HL-60/S4 (cell line): ENCODE data around the gene CPNE6.
"Not testable (repeated sequence)": the region's sequence is repeated elsewhere in the genome, so short reads cannot be mapped to it uniquely, and the experiment has no call there.

Experiments
- in situ Hi-C: fragments of 300-500 bp; cut with MboI; formaldehyde crosslinking; loops from 2 replicates; pipeline ENCODE4 v1.14.3; 2022; ENCODE audit warnings: low sequenced_read_pairs

CPNE6 gene

DNA sequence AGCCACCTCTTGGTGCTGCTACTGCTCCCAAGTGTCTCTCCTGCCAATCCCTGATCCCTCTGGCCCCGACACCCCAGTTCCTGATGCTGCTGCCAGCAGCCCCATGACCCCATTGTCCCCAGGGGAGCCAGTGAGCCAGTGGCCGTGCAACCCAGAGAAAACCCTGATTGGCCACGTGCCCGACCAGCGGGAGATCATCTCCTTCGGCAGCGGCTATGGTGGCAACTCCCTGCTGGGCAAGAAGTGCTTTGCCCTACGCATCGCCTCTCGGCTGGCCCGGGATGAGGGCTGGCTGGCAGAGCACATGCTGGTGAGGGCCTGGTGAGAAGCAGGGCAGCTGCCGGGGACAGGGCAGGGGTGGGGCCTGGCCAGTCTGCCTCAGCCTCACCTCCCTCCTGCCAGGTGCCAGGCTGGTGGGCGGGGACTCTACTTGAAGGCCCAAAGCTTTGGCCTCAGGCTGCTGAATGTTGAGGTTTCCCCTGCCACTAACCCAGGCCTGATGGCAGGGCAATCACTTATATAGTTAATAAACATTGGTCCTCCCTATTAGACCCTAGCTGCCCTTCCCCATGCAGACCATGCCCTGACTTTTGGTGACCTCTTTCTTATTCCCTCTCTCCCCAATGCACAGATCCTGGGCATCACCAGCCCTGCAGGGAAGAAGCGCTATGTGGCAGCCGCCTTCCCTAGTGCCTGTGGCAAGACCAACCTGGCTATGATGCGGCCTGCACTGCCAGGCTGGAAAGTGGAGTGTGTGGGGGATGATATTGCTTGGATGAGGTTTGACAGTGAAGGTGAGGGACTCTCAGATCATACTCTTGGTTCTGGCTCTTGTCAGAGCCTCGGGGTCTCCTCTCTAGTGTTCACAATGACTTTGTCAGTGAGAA lies 27.8 kb downstream of the CPNE6 start:
- in situ Hi-C loops, result no loop called here

DNA sequence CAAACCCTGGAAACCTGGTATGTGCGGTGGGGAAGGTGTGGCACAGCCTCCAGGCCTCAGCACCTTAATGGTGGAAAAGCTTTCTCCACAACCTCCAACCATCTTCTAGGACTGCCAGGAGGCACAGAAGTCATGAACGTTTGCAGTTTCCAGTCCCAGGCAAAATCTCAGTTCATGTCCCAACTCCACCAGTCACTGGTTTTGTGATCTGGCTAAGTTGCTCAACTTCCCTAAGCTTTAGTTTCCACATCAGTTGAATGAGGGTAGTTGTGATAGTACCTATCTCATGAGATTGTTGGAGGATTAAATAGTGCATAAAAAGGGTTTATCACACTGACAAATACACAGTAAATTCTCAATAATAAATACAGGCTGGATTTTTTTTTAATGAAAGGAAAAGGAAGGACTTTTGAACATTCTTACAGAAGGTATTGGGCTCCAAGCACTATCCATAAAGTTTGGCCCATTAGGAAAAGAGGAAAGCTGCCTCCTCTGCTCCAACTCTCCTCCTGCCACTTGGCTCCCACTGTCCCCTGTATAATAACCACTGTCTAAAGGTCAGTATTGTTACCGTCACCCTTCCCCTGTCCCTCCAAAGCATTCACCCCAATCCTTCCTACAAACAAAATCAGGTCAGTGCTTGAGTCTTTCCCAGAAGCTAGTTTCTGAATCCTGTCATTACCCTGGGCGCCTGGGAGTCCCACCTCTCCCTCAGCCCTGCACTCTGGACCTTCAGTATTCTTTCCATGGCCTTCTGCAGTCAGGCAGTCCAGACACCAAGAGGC lies 29.0 kb downstream of the CPNE6 start:
- in situ Hi-C loops, result no loop called here

DNA sequence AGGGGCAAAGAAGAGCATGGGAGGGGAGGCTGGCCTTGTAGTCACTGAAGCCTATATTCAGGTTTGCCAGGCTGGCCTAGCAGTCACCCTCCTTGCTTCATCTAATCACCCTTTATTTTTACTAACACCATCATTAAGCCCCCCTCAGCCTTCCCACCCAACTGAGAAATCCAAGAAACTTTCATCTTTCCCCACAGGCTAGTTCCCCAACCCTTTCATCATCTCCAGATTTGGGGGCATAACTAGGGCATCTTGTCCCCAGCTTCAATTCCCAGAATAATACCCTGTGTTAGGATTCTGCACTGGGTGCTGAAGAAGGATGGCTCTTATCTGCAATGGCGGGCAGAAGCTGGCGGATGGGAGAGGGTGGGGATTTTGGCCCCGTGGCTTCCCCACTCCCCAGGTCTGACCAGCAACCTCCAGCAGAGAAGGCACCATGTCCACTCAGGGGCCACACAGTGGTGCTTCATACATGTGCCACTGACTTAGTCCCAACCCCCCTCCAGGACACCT lies 29.7 kb downstream of the CPNE6 start:
- in situ Hi-C loops, result no loop called here

DNA sequence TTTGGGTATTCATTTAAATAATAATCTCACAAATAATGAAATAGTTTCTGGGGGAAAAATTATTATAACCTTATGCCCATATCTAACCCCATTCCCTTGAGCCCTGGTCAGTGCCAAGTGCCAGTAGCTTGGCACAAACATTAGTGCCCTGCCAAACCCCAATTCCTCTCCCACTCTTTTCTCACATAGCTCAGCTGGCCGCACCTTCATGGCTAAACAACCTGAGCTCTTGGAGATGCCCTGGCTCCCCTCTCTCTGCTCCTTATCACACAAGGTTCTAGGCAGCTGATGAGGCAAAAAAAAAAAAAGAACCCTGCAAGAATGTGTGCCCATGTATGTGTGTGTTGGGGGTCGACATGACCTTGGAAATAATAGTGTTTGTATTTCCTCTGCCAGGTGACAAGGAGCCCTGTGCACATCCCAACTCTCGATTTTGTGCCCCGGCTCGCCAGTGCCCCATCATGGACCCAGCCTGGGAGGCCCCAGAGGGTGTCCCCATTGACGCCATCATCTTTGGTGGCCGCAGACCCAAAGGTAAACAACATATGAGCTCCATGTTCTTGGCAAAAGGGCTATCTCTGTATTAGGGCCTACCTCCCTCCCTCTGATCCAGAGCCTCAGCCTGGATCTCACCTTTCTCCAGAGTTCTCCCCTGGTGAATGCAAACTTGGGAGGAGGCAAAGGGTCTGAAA lies 31.1 kb downstream of the CPNE6 start:
- in situ Hi-C loops, result no loop called here

DNA sequence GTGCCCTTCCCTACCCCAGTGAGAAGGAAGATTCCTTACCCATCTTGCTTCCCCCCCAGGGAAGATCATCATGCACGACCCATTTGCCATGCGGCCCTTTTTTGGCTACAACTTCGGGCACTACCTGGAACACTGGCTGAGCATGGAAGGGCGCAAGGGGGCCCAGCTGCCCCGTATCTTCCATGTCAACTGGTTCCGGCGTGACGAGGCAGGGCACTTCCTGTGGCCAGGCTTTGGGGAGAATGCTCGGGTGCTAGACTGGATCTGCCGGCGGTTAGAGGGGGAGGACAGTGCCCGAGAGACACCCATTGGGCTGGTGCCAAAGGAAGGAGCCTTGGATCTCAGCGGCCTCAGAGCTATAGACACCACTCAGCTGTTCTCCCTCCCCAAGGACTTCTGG lies 32.1 kb downstream of the CPNE6 start:
- in situ Hi-C loops, result no loop called here

DNA sequence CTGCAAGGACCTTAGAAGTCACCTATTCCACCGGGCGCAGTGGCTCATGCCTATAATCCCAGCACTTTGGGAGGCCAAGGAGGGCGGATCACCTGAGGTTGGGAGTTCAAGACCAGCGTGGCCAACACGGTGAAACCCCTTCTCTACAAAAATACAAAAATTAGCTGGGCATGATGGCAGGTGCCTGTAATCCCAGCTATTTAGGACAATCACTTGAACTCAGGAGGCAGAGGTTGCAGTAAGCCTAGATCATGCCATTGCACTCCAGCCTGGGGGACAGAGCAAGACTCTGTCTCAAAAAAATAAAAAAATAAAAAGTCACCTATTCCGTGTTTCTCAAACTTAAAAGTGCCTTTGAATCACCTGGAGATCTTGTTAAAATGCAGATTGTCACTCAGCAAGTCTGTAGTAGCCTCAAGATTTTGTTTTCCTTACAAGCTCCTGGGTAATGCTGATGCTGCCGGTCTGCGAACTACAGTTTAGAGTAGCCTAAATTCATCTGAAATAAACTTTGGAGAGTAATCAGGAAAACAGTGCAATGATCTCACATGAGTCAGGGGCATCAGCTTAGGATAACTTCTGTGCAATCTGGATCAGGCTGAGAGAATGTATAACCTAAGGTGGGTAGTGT lies 34.4 kb downstream of the CPNE6 start:
- in situ Hi-C loops, result not testable (repeated sequence)

DNA sequence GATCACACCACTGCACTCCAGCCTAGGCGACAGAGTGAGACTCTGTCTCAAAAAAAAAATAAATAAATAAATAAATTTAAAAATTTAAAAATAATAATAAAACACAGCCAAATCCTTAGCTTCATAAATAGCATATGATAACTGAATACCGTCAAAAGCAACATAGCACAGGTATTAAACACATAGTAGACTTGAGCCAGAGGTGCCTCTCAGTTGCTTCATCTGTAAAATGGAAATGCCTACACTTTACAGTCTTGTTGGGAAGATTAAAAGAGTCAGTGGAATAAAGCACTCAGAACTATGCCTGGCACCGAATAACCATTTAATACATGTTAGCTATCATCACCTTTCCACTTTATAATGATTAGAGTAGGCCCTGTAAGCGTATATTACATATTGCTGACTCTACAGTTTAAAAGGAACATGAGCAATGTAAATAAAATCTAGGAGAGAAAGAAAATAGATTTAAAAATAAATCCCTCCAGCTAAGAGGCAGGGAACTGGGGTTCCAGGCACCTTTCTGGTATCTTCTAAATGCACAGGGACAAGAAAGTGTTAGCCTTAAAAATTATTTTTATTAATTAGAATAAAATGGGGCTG lies 35.4 kb downstream of the CPNE6 start:
- in situ Hi-C loops, result no loop called here

DNA sequence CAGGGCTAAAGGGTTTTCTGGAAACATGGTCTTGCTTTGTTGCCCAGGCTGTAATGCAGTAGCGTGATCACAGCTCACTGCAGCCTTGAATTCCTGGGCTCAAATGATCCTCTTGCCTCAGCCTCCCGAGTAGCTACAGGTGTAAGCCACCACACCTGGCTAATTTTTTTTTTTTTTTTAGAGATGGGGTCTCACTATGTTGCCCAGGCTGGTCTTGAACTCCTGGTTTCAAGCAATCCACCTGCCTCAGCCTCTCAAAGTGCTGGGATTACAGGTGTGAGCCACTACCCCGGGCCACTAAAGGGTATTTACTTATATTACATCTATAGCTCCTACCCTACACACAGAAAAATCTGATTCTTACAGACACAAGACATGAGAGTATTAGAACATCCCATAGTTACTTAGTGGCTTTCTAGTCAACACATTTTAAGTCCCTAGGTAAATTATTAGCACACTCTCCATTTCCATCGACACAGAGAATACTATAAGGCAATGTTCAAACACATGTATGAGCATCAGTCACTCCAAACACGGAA lies 37.0 kb downstream of the CPNE6 start:
- in situ Hi-C loops, result no loop called here

DNA sequence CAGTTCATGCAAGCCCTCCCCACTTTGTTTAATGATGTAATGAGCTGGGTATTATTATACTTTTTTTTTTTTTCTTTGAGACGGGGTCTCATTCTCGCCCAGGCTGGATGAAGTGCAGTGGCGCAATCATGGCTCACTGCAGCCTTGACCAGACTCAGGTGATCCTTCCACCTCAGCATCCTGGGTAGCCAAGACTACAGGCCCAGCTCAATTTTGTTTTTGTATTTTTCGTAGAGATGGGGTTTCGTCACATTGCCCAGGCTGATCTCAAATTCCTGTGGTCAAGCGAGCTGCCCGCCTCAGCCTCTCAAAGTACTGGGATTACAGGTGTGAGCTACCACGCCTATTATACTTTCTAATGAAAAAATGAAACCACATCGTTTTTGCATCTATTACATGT lies 38.7 kb downstream of the CPNE6 start:
- in situ Hi-C loops, result no loop called here

DNA sequence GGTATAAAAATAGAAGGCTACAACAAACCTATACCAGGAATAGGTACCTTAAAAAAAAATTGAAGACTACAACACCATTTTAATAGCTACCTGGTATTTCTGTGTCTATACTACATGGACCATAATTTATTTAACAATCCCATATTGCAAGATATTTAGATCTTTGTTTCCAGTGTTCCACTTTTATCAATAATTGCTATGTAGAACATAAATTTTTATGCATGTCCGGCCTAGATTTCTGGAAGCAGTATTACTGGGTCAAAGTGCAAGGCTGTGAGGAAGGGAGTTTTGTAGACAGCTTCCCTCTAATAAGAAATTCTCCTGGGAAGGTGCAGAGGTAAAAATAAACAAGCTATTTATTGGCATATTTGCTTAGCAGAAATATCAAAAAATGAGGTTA lies 39.2 kb downstream of the CPNE6 start:
- in situ Hi-C loops, result no loop called here

DNA sequence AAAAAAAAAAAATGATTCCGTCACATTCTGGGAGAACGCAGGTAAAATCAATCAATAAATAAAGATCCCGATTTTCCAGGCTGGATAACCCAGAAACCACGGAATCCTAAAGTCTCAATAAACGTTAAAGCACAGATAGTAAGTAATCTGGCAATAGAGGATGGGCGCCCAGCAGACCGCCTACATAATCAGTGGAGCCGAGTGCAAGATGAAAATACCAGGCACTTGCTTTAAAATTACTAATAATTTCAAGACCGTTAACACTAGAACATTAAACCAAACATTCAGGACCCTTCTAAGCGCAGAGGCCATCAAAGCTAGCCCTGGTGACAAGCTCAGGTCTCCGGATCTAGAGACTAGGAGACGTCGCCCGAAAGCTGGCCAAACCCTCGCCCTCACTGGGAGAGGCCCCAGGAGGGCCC lies 42.0 kb downstream of the CPNE6 start:
- in situ Hi-C loops, result no loop called here

DNA sequence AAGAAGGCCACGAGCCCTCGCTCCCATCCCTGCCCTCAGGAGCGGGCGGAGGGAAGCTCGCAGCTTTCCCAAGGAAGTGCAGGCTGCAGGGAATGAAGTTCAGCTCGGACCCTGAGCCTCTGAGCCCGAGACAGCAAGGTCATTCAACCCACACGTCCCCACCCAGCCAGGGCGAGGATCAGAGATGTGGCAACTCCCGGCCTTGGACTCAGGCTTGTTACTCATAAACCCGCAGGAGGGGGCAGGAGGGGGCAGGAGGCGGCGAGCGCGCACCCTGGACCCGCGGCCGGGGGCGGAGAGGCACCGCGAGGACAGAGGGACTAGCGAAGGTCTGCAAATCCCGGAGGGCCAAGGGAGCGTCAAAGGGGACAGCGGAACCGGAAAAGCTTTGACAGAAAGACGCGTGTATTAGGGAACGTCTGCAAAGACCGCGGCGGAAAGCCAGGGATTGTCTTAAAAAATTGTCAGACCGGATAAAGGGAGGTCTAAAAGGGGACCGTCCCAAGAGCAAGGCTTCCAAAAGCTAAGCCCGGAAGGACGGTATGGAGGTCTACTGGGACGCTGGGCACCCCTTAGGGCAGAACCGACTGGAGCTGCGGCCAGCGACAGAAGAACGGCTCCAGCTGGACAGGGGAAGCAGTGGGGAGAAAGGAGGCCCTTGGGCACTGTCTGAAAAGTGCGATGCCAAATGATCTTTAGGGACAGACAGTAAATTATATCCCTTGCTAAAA lies 42.6 kb downstream of the CPNE6 start:
- in situ Hi-C loops, result no loop called here

DNA sequence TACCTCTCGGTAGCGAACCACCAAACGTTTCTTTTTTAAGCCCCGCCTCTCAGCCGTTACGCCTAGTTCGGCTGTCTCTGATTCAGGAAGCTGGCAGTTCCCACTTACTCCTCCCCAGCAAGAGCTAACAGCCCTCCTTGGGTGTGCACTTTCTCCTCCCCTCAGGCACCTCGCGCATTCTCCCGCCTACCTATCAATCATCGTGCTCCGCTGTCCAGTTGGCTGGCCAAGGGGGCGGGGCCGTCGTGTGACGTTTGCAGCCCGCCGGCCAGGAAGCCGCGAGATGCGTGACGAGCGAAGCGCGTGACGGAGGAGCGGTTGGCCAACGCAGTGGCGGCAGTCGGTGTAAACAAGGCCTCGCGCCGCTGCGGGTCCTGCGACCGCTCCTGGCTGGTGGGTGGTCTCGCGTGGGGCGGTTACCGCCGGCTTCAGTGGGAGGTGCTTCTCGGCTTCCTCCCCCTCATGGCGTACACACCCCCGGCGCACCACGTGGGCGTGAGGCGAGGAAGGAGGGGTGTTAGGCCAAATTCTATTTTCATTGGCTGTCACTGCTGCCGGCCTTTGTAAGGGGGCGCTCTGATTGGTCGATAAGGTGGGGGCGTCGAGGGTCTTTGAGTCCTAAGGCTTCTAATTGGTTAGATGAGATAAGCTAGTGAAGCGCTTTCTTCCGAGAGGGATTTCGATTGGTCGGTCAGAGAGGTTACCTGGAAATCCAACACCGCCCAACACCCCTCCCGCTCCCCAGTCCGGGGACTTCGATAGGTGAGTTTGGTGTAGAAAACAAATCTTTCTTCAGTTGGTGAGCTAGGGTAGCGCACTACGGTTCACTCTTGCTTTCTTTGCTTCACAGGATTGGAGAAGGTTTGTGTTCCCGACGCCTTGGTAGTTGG lies 43.4 kb downstream of the CPNE6 start, which contains the start of the genes DCAF11 and NRL:
TSS of gene DCAF11 (plus strand) at position 246 of the 890 bp plus-strand sequence. CDS start 818 bp downstream, outside the sequence.
TSS of gene NRL (minus strand) at position 418 of the 890 bp plus-strand sequence. CDS start 32,101 bp downstream, outside the sequence.
- in situ Hi-C loops, result no loop called here

DNA sequence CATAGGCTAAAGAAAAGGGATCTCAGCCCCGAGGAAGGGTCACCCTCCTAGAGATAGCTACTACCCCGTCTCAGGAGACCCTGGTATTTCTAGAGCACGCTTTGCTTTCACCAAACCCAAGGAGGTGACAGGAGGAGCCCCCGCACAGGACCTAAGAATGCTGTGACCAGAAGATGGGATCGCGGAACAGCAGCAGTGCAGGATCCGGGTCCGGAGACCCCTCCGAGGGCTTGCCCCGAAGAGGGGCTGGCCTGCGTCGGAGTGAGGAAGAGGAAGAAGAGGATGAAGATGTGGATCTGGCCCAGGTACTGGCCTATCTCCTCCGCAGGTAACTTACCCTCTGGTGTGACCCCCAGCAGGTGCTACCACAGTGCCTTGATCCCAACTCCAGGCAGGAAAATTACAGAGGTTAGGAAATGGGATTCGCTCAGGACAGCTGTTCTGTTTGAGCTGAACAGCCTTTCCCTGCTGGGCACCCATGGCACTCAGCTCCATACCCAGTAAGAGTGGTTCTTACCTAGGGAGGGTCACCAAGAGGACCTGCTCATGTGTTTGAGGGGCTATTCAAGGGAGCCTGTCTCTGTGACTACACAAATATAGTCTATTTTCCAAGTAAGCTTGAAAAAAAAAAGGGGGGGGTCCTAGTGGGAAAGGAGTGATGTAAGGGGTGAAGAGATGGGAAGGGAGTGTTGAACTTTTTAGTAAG lies 44.2 kb downstream of the CPNE6 start:
- in situ Hi-C loops, result no loop called here

DNA sequence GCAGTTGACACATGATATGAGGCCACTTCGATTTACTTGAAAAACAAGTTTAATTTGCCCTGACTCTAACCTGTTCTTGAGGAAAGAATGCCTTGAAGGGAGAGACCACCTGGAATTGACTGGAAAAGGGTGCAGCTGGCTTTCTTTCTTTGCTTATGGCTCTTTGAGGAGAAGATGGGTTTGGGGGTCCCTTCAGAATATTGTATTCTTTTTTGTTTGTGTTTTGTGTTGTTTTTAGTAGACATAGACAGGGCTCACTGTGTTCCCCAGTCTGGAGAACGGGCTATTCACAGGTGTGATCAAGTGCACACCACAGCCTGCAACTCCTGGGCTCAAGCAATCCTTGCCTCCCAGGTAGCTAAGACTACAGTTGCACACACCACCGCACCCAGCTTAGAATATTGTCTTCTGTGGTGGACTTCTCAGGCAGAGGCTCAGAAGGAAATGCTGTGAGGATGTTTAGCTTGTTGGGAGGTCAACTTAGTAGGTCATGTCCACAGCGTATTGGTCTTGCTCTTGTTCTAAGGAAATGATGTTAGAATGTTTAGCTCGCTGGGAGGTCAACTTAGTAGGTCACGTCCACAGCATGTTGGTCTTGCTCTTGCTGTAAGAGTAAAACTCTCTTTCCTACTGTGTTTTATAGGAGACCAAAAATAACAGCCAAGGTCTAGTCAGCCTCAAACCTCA lies 44.9 kb downstream of the CPNE6 start:
- in situ Hi-C loops, result no loop called here

DNA sequence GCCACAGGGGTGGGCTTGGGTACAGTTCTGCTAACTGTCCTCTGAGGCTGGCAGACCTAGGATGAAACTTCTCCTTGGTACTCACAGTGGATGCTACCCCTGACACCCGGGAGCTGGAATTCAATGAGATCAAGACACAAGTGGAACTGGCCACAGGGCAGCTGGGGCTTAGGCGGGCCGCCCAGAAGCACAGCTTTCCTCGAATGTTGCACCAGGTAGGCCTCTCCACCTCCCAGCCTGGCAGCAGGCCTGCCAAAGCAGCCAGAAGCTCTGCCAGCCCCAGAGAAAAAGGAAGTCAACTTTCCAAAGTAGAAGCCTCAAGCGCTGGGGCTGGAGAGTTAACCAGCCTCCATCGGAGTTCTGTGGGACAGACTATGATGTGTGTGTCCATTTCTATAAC lies 45.8 kb downstream of the CPNE6 start:
- in situ Hi-C loops, result no loop called here

DNA sequence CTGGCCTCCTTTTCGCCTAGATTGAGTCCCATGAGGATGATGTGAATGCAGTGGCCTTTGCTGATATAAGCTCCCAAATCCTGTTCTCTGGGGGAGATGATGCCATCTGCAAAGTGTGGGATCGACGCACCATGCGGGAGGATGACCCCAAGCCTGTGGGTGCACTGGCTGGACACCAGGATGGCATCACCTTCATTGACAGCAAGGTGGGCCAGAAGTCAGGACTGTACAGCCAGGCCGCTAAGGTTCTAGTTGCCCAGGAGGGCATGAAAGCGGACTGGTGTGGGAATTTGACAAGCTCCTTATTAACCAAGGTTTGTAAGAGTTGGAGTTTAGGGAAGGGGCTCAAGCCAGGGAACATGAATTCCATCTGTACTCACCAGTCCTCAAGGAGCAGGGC lies 48.3 kb downstream of the CPNE6 start:
- in situ Hi-C loops, result no loop called here
